Right cardiac atrium (tissue), 5 donors: ENCODE results near the gene CCT6B. TPM values are rescaled to one million over a fixed set of nuclear protein-coding genes. Genes with fewer than 3 reads are reported as not detected.
"Not testable (repeated sequence)": the region's sequence is repeated elsewhere in the genome, so short reads cannot be mapped to it uniquely, and the experiment has no call there.

Source experiments
- ATAC-seq, 2 donors: fragments of 200-7000 bp; cut with Tn5 transposase; one replicate each; pipeline versions ENCODE4 v1.8.0 to v1.9.1; 2020; ENCODE audit warnings: moderate library complexity in 2 of 2, mild to moderate bottlenecking in 1 of 2
- DNase-seq, 3 donors: peaks; one replicate each; pipeline ENCODE4 v3.0.0-alpha.2; 2020
- H3K27ac ChIP-seq: one replicate; pipeline ENCODE4 v1.5.1; 2013; ENCODE audit warnings: mild to moderate bottlenecking, low read length, control low read depth, moderate library complexity
- H3K27me3 ChIP-seq: one replicate; pipeline ENCODE4 v1.6.1; 2013; ENCODE audit not compliant: control insufficient read depth, insufficient read depth
- H3K4me1 ChIP-seq: one replicate; pipeline ENCODE4 v1.6.1; 2013; ENCODE audit warnings: low read length; ENCODE audit not compliant: control insufficient read depth, insufficient read depth
- H3K4me3 ChIP-seq: one replicate; pipeline ENCODE4 v1.5.1; 2013; ENCODE audit warnings: low read length, control low read depth
- H3K9me3 ChIP-seq: one replicate; pipeline ENCODE4 v1.6.1; 2013; ENCODE audit warnings: low read length; ENCODE audit not compliant: control insufficient read depth
- WGBS: extraction: QIAGEN DNeasy Blood & Tissue Kit; methylation state at CpG from one replicate; pipeline ENCODE4 v1.1.7; 2013; 5-methylcytosine and 5-hydroxymethylcytosine counted together
- intact Hi-C, 4 donors: fragments of 100-400 bp; cut with DNase I; formaldehyde crosslinking; loops; one replicate each; pipeline versions ENCODE4 v1.11.0 to v1.14.0; 2022 to 2023
- long read RNA-seq, 4 donors: library from polyadenylated mRNA; unstranded; transcript quantifications; one replicate each; pipeline ENCODE4 v2.0.0, GENCODE V29; 2020 to 2021
- polyA plus RNA-seq: library from polyadenylated mRNA; stranded (reverse); fragments of 200-250 nt; gene quantifications from one replicate; pipeline ENCODE4 v1.2.3, GENCODE V29; 2013
- total RNA-seq, 4 donors: library from RNA; stranded (reverse); fragmentation: NEBNext Ultra II Directional; extraction: Animal tissue kit (Norgen Biotek cat#: 25700); gene quantifications; one replicate each; pipeline ENCODE4 v1.2.1, GENCODE V29; 2021
- donor health status: healthy with polysubstance abuse.
- donor health status: DM: no; HTN: yes; CAD: no.
- donor health status: DM: no; HTN: no; CAD: no.
- donor health status: DM: no; HTN: yes; CAD: no; lungs with severe emphysema.
- donor health status: DM: yes; HTN: yes; CAD: no.

The CCT6B gene, protein sequence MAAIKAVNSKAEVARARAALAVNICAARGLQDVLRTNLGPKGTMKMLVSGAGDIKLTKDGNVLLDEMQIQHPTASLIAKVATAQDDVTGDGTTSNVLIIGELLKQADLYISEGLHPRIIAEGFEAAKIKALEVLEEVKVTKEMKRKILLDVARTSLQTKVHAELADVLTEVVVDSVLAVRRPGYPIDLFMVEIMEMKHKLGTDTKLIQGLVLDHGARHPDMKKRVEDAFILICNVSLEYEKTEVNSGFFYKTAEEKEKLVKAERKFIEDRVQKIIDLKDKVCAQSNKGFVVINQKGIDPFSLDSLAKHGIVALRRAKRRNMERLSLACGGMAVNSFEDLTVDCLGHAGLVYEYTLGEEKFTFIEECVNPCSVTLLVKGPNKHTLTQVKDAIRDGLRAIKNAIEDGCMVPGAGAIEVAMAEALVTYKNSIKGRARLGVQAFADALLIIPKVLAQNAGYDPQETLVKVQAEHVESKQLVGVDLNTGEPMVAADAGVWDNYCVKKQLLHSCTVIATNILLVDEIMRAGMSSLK
- total RNA-seq (1 to 10 TPM in 3 of 4 donors, under 1 TPM in 1; 0.97 to 2.8 (median 2.2) TPM), polyA plus RNA-seq (1.9 TPM)
- long read RNA-seq, donor 1, partial matches to known transcripts, result 0 of 1 reads
- long read RNA-seq, donor 1, other reads (novel, unspliced or antisense), result 1 of 1 reads
- long read RNA-seq, donor 2, result 0 reads
- long read RNA-seq, donor 3, partial matches to known transcripts, result 16 of 27 reads
- long read RNA-seq, donor 3, other reads (novel, unspliced or antisense), result 7 of 27 reads
- long read RNA-seq, donor 4, partial matches to known transcripts, result 0 of 1 reads
- long read RNA-seq, donor 4, other reads (novel, unspliced or antisense), result 0 of 1 reads

DNA sequence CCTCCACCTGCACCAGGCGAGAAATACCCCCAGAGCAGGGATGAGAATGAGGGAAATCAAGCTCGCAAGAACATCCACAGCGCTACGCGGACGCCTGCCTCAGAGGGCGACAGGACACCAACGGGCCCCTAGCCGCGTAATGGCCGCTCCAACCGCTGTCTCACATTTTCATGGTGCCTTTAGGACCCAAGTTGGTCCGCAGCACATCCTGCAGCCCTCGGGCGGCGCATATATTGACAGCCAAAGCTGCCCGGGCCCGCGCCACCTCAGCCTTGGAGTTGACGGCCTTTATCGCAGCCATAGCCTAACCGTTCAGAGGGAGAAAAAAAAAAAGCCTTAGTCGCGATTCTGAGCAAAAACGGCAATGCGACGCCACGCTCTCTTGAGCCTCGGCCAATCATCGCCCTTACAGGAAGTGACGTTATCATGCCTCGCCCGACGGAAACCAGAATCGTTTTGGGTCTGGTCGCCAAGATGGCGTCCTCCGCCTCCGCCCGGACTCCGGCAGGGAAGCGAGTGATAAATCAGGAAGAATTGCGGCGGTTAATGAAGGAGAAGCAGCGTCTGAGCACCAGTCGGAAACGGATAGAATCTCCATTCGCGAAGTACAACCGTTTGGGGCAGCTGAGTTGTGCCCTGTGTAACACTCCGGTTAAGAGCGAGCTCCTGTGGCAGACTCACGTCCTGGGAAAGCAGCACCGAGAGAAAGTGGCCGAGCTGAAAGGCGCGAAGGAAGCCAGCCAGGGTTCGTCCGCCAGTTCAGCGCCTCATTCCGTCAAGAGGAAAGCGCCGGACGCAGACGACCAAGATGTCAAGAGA lies at the start of gene CCT6B, which contains the start of gene ZNF830:
CCT6B (minus strand) TSS at position 368 of the 819 bp plus-strand sequence; CDS start at position 301, 67 bp downstream.
ZNF830 (plus strand) TSS at position 448 of the 819 bp plus-strand sequence; CDS start at position 475, 27 bp downstream.
- intact Hi-C loops, result no loop called here
- Histone ChIP-seq H3K4me3 (peak within 1 kb of the TSS; percentile 93), H3K27ac (peak within 1 kb of the TSS; percentile 95), H3K9me3 (no peaks in the 10 kb centered on the region), H3K27me3 (no peaks in the 10 kb centered on the region), H3K4me1 (no peaks in the 10 kb centered on the region)
- DNase-seq (peak; percentile 92 to 96 (median 94)), ATAC-seq (peak; percentile 97 to 99)
- under 1% methylated on average over 65 of the region's 65 CpGs for WGBS

DNA sequence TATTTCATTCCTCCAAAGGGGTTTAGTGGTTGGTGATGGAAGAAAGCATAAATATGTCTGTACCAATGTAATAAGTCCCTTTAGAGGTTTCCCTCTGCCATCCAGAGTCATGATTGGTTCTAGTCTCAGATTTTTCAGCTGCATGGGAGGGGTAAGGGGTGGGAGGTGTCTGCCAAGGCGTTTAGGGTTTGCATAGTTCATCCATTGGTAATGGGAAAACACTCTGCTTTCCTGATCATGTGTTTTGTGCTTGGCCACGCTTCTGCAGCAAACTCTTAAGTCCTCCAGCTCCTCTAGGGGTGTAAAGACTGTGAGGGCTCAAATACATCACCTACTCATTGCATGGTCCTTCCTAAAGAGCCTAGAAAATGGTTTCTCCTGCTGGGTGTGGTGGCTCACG lies 48.8 kb upstream of the CCT6B start:
- Histone ChIP-seq H3K27me3 (no peaks in the 10 kb centered on the region), H3K9me3 (no peaks in the 10 kb centered on the region), H3K4me1 (no peaks in the 10 kb centered on the region), H3K4me3 (no peak overlapping the region), H3K27ac (no peak overlapping the region)
- DNase-seq (no peak), ATAC-seq (no peak)
- intact Hi-C loops, result no loop called here
- 76% methylated on average over 3 of the region's 3 CpGs for WGBS

DNA sequence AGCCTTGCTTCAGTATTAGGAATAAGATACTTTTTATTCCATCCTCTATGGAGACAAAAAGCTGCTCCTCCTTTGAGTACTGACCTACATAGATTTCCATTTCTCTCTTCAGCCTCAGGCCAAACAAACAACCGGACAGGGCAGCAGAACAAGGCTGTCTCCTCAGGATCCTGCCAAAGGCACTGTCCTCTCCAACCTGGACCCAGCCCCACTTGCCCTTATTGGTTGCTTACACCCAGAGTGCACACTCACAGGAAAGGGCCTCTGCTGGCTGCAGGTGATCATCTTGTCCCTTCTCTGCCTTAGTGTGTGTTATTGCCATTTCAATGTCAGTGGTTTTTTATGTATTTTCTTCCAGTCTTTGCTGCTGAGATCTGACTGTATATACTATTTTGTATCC lies 45.7 kb upstream of the CCT6B start:
- no peak for DNase-seq
- no peak overlapping the region for H3K4me3 ChIP-seq
- no peak overlapping the region for H3K27ac ChIP-seq
- ATAC-seq, result no peak
- WGBS, result 67% methylated on average over 1 of the region's 1 CpG
- intact Hi-C loops, result loop anchor here in 1 of 4 donors (10.0 kb wide), 1 partner anchor 58 kb away; the partner anchor contains the start of gene RFFL
- no peaks in the 10 kb centered on the region for H3K4me1 ChIP-seq
- no peaks in the 10 kb centered on the region for H3K9me3 ChIP-seq
- no peaks in the 10 kb centered on the region for H3K27me3 ChIP-seq

DNA sequence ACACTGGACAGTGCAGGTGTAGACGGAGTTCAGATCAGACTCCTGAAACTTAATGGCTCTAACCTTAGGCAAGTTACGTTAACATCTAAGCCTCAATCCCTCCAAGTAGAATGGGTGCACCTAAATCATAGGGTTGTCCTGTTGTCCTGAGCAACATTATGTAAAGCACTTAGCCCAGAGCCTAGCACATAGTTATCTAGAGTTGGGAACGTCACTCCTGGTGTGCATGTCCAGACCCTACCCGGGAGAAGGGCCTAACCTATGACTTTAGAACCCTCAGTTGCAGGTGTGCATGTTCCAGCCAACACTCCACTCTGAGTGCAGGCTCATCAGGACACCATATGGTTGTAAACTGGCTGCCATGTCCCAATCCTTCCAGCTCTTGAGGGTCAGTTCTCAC lies 45.1 kb upstream of the CCT6B start:
- H3K27ac ChIP-seq, result no peak overlapping the region
- no peaks in the 10 kb centered on the region for H3K9me3 ChIP-seq
- intact Hi-C loops, result loop anchor here in 1 of 4 donors (10.0 kb wide), 1 partner anchor 58 kb away; the partner anchor contains the start of gene RFFL
- ATAC-seq (no peak), DNase-seq (no peak)
- WGBS, result 89% methylated on average over 4 of the region's 4 CpGs
- no peak overlapping the region for H3K4me3 ChIP-seq
- no peaks in the 10 kb centered on the region for H3K27me3 ChIP-seq
- no peaks in the 10 kb centered on the region for H3K4me1 ChIP-seq

DNA sequence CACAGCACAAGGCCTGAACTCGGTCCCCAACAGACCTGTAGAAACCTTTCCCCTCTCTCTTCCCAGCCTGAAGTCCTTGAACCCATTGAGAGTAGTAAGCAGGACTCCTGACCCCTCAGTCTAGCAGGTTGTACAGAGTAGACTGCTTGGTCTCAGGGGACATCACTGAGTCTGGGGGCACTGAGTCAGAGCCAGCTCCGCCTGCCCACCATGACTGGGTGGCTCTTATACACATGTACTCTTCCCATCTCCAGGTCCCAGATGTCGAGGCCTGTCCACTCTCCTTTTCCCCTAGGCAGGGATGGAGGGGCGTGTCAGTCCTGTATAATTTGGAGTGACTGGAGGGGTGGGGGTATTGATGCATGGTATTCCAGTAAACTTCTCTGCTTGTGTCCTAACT lies 42.5 kb upstream of the CCT6B start:
- ATAC-seq, result no peak
- DNase-seq, result no peak
- 93% methylated on average over 4 of the region's 4 CpGs for WGBS
- intact Hi-C loops, result loop anchor here in 1 of 4 donors (10.0 kb wide), 1 partner anchor 61 kb away; the partner anchor contains the start of gene RFFL
- no peak overlapping the region for H3K27ac ChIP-seq
- no peaks in the 10 kb centered on the region for H3K4me1 ChIP-seq
- H3K9me3 ChIP-seq, result no peaks in the 10 kb centered on the region
- no peaks in the 10 kb centered on the region for H3K27me3 ChIP-seq
- no peak overlapping the region for H3K4me3 ChIP-seq

DNA sequence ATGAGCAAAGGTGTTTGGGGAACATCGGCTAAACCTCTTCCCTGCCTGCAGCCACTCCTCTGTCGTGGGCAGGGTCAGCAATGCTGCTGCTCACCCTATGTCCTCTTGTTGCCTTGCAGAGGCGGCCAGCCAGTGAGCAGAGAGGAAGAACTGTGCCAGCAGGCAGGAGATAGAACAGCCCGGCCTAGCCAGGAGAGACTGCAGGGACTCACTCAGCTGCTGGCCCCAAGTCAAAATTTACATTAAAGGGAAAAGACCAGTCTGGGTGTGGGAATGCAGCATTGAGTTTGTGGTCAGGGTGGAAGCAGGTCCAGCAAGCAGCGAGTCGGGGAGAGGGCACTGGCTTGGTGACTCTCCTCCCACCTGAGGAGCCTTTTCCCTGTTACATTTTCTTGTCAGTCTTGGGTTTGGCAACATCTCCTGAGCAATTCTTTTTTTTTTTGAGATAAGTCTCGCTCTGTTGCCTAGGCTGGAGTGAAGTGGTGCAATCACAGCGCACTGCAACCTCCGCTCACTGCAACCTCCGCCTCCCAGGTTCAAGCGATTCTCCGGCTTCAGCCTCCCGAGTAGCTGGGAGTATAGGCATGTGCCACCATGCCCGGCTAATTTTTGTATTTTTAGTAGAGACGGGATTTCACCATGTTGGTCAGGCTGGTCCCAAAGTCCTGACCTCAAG lies 41.8 kb upstream of the CCT6B start:
- intact Hi-C loops, result loop anchor here in 1 of 4 donors (10.0 kb wide), 1 partner anchor 62 kb away; the partner anchor contains the start of gene RFFL

DNA sequence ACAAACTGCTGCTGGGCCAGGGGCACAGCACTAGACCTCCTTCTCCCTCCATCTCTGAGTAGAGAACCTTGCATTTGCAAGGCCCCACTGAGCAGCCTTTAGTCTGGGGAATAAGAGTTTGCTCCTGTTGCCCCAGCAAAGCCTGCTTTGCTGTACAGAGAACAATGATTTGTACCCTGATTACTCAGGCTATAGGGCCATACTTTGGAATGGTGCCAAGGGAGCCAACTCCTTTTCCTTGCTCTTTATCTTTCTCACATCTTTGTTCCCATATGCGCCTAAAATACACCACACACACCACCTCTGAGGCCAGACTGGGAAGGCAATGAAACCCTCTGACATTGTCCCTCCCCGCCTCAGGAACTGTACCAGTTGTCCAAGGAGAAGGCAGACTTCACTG lies 40.3 kb upstream of the CCT6B start:
- H3K4me3 ChIP-seq, result no peak overlapping the region
- H3K9me3 ChIP-seq, result no peaks in the 10 kb centered on the region
- intact Hi-C loops, result loop anchor here in 1 of 4 donors (10.0 kb wide), 1 partner anchor 63 kb away; the partner anchor contains the start of gene RFFL
- H3K27ac ChIP-seq, result no peak overlapping the region
- H3K4me1 ChIP-seq, result peaks cover 2% of the 10 kb centered on the region
- WGBS, result 82% methylated on average over 2 of the region's 2 CpGs
- H3K27me3 ChIP-seq, result no peaks in the 10 kb centered on the region
- no peak for ATAC-seq
- no peak for DNase-seq

More for the DNA sequence above, 41.8 kb upstream of the CCT6B start:
- DNase-seq (peak; percentile 34 to 77 (median 69)), ATAC-seq (peak; percentile 56 to 80)
- H3K4me1 ChIP-seq, result no peaks in the 10 kb centered on the region
- 67% methylated on average over 15 of the region's 15 CpGs for WGBS
- H3K4me3 ChIP-seq, result no peak overlapping the region
- H3K27ac ChIP-seq, result peak overlapping the region; percentile 40
- no peaks in the 10 kb centered on the region for H3K27me3 ChIP-seq
- no peaks in the 10 kb centered on the region for H3K9me3 ChIP-seq

DNA sequence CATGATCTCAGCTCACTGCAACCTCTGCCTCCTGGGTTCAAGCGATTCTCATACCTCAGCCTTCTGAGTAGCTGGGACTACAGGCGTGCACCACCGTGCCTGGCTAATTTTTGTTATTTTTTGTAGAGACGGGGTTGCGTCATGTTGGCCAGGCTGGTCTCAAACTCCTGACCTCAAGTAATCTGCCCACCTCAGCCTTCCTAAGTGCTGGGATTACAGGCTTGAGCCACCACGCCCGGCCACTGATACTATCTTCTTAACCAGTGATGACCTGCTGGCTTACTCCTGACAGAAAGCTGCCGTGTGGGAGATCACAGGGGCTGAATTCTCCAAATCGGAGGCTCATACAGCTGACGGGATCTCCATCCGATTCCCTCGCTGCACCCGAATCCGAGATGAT lies 39.7 kb upstream of the CCT6B start:
- H3K4me3 ChIP-seq, H3K9me3 ChIP-seq, H3K27ac ChIP-seq, DNase-seq, H3K4me1 ChIP-seq, H3K27me3 ChIP-seq, ATAC-seq: not testable (repeated sequence)
- WGBS, result 90% methylated on average over 14 of the region's 14 CpGs
- intact Hi-C loops, result loop anchor here in 1 of 4 donors (10.0 kb wide), 1 partner anchor 64 kb away; the partner anchor contains the start of gene RFFL

DNA sequence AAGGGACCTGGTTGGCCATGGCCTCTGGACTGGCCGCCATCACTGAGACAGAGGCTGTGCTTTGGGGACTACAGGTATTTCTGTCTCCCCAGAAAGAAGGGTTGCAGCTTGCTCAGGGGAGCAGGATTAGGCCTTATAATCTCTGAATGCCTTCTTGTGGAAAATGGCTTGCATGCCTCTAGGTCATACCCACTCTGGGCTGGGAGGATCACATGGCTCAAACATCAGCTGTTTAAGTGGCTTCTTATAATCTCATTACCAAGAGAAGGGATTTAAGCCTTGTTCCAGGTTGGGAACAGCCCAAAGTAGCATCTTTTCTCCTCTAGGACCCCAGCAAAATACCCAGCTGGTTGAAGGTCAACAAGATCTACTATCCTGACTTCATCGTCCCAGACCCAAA lies 38.2 kb upstream of the CCT6B start:
- Histone ChIP-seq H3K4me1 (peaks cover 2% of the 10 kb centered on the region), H3K9me3 (no peaks in the 10 kb centered on the region), H3K27ac (no peak overlapping the region), H3K27me3 (no peaks in the 10 kb centered on the region), H3K4me3 (no peak overlapping the region)
- WGBS, result 96% methylated on average over 2 of the region's 2 CpGs
- ATAC-seq, result no peak
- DNase-seq, result no peak
- intact Hi-C loops, result loop anchor here (5.0 to 10.0 kb wide), 4 partner anchors 85 to 123 kb away; partner anchors contain the start of genes FNDC8 (in 1 of the 4) and RAD51D (in 1 of the 4)
